ENCODE measurements around the gene MTMR8. TPM values are rescaled to one million over a fixed set of nuclear protein-coding genes. Genes with fewer than 3 reads are reported as not detected.

MTMR8 gene
- total RNA-seq = 1.3 to 2.6 TPM (median 1.5 TPM) in 3 replicates
- long read RNA-seq = 0 reads

DNA sequence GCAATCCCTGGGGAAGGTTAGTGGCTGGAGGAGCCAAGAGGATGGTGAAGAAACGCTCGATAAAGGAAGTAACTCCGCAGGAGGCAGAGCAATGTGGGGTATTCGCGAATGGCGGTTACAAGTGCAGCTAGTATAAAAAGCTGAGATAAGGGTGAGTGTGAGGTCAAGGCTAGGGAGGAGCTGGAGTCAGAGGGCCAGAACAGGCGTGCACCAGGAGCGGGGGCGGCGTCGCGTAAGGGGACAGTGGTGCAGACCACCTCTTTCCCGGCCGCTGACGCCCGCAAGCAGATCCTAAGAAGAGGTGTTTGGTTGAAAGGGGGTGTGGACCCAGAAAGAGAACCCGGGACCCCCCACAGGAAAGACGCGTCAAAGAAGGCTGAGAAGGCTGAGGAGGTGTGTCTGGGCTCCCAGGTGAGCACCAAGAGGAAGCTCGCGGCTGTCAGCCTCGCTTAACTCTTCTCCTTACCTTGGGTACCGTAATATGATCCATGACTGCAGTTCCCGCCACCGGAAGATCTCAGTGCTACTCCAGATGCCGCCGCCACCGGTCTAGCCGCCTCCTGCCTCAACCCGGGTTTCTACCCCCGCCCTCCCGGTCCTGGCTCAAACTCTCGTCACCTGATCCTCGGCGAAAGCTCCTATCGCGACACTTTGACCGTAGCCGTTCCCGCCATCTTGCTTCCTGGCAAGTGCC lies at the start of gene MTMR8:
TSS of gene MTMR8 (minus strand) at position 579 of the 694 bp plus-strand sequence. CDS start at position 490, 89 bp downstream.
- H3K27ac Mint-ChIP-seq (ENCODE audit: unreplicated experiment) = peak within 1 kb of the TSS; percentile 7
- H3K4me3 Mint-ChIP-seq (ENCODE audit: unreplicated experiment) = peak within 1 kb of the TSS; percentile 84
- peaks cover 11% of the 10 kb centered on the region for H3K9me3 Mint-ChIP-seq (ENCODE audit: low read depth)
- TF ChIP-seq, protein P1, sequence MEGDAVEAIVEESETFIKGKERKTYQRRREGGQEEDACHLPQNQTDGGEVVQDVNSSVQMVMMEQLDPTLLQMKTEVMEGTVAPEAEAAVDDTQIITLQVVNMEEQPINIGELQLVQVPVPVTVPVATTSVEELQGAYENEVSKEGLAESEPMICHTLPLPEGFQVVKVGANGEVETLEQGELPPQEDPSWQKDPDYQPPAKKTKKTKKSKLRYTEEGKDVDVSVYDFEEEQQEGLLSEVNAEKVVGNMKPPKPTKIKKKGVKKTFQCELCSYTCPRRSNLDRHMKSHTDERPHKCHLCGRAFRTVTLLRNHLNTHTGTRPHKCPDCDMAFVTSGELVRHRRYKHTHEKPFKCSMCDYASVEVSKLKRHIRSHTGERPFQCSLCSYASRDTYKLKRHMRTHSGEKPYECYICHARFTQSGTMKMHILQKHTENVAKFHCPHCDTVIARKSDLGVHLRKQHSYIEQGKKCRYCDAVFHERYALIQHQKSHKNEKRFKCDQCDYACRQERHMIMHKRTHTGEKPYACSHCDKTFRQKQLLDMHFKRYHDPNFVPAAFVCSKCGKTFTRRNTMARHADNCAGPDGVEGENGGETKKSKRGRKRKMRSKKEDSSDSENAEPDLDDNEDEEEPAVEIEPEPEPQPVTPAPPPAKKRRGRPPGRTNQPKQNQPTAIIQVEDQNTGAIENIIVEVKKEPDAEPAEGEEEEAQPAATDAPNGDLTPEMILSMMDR (IDR thresholded peaks at IDR 0.05) = no peak
- H3K4me1 Mint-ChIP-seq (ENCODE audit: low read depth) = peaks cover 8% of the 10 kb centered on the region
- DNase-seq (ENCODE audit: low spot score) = peak; percentile 71
- no peaks in the 10 kb centered on the region for H3K27me3 Mint-ChIP-seq (ENCODE audit: low read depth)
- no peaks in the 10 kb centered on the region for H3K36me3 Mint-ChIP-seq (ENCODE audit: low read depth)

DNA sequence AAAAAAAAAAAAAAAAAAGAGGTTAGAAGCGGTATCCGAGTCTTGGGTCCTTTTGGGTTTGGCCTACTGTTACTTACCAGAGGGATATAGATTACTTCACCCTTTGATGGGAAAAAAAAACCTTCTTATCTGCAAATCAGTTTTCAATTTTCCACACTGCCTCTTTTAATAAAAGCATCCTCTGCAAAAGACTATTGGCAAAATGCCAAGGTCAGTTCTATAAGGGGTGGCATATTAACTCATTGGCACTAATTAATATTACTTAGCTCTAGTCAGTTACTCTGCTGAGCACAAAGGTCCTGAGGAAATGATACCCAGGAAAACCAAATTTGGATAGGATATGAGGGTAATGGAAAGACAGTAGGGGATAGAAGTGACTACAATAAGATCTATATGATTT lies 44.3 kb upstream of the MTMR8 start:
- H3K4me3 Mint-ChIP-seq (ENCODE audit: unreplicated experiment) = no peak overlapping the region
- H3K27ac Mint-ChIP-seq (ENCODE audit: unreplicated experiment) = no peak overlapping the region
- TF ChIP-seq, protein P1 (IDR thresholded peaks at IDR 0.05) = no peak
- H3K27me3 Mint-ChIP-seq (ENCODE audit: low read depth) = no peaks in the 10 kb centered on the region
- H3K4me1 Mint-ChIP-seq (ENCODE audit: low read depth) = no peaks in the 10 kb centered on the region
- no peak for DNase-seq (ENCODE audit: low spot score)
- no peaks in the 10 kb centered on the region for H3K36me3 Mint-ChIP-seq (ENCODE audit: low read depth)
- H3K9me3 Mint-ChIP-seq (ENCODE audit: low read depth) = peaks cover 30% of the 10 kb centered on the region

DNA sequence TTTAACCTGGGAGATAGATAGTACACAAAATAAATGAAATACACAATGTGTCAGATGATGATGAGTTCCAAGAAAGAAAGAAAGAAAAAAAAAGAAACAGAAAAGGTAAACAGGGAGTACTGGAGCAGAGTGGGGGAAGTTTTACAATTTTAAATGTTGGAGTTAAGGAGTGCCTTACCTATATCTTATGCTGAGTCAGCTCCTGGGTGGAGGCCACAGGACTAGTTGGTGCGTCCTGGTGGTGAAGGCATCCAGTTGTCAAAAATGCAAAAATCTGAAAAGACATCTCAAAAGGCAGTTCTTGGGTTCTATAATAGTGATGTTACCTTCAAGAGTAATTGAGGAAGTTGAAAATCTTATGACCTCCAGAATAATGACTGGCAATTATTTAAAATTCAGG lies 42.4 kb upstream of the MTMR8 start:
- no peaks in the 10 kb centered on the region for H3K36me3 Mint-ChIP-seq (ENCODE audit: low read depth)
- H3K27ac Mint-ChIP-seq (ENCODE audit: unreplicated experiment) = no peak overlapping the region
- no peaks in the 10 kb centered on the region for H3K27me3 Mint-ChIP-seq (ENCODE audit: low read depth)
- no peaks in the 10 kb centered on the region for H3K4me1 Mint-ChIP-seq (ENCODE audit: low read depth)
- no peak for DNase-seq (ENCODE audit: low spot score)
- no peak overlapping the region for H3K4me3 Mint-ChIP-seq (ENCODE audit: unreplicated experiment)
- peaks cover 24% of the 10 kb centered on the region for H3K9me3 Mint-ChIP-seq (ENCODE audit: low read depth)
- TF ChIP-seq, protein P1 (IDR thresholded peaks at IDR 0.05) = no peak

DNA sequence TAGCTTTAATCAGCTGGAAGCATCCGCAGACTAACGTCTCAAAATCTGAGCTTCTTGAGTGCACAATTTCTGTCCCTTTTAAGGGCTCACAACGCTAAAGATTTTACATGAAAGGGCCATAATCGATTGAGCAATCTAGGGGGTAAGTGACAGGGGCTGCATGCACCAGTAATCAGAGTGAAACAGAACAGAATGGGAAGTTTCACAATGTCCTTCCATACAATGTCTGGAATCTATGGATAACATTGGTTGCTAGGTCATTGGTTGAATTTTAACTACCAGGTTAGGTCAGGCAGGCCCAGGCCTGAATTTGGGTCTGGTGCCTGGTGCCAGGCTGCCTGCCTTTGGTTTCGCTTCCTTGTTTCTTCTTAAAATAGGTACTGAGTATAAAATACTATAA lies 42.0 kb upstream of the MTMR8 start:
- H3K36me3 Mint-ChIP-seq (ENCODE audit: low read depth) = no peaks in the 10 kb centered on the region
- H3K27ac Mint-ChIP-seq (ENCODE audit: unreplicated experiment) = no peak overlapping the region

DNA sequence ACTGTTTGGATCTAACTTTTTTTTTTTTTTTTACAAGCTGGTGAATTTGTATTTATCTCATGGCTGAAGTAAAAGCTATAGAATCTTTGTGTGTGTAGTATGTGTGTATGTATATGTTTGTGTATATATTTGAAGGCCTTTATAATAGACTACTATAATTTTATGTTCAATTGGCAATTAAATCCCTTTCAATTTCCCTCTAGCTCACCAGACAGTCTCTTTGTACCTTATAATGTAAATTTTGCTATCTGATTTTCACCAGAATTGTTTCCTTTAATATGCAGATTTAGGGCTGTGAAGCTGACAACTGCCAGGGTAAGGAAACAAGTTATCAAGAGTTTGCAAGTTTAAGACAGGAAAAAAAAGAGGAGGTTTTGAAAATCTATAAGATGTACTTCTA lies 33.1 kb upstream of the MTMR8 start:
- Mint-ChIP-seq H3K9me3 (ENCODE audit: low read depth) (peaks cover 20% of the 10 kb centered on the region), H3K27me3 (ENCODE audit: low read depth) (no peaks in the 10 kb centered on the region), H3K36me3 (ENCODE audit: low read depth) (no peaks in the 10 kb centered on the region), H3K27ac (ENCODE audit: unreplicated experiment) (no peak overlapping the region), H3K4me3 (ENCODE audit: unreplicated experiment) (no peak overlapping the region), H3K4me1 (ENCODE audit: low read depth) (no peaks in the 10 kb centered on the region)
- DNase-seq (ENCODE audit: low spot score) = no peak
- TF ChIP-seq, protein P1 (IDR thresholded peaks at IDR 0.05) = no peak

More for the DNA sequence above, 42.0 kb upstream of the MTMR8 start:
- H3K9me3 Mint-ChIP-seq (ENCODE audit: low read depth) = peaks cover 20% of the 10 kb centered on the region
- H3K27me3 Mint-ChIP-seq (ENCODE audit: low read depth) = no peaks in the 10 kb centered on the region
- DNase-seq (ENCODE audit: low spot score) = no peak
- no peak overlapping the region for H3K4me3 Mint-ChIP-seq (ENCODE audit: unreplicated experiment)
- no peaks in the 10 kb centered on the region for H3K4me1 Mint-ChIP-seq (ENCODE audit: low read depth)
- TF ChIP-seq, protein P1 (IDR thresholded peaks at IDR 0.05) = no peak
